Measurements from ENCODE around the gene GNG7.

DNA sequence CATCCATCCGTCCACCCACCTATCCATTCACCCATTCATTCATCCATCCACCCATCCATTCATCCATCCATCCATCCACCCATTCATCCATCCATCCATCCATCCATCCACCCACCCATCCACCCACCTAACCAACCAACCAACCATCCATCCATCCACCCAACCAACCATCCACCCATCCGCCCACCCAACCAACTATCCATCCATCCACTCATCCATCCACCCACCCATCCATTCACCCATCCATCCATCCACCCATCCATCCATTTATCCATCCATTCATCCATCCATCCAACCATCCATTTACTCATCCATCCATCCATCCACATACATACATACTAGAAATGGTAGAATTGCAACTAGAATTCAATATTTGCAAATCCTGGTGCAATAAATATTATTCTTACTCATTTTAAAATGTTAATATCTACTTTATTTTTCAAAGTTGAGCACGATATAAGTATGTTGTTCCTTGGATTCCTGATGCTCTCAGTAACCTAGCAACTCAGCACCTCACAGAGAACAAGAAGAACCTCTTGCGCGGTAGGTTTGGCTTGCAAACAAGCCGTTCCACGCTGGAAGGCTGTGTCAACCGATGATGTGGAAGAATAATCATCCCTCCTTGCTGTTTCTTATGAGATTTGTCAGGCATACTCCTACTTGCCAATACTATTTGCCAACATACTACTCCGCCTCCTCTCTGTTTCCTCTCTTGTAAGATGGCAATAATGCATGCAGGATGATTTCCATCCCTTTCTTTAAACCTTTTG is 111.7 kb downstream of the GNG7 start:
- TF ChIP-seq, protein P1, sequence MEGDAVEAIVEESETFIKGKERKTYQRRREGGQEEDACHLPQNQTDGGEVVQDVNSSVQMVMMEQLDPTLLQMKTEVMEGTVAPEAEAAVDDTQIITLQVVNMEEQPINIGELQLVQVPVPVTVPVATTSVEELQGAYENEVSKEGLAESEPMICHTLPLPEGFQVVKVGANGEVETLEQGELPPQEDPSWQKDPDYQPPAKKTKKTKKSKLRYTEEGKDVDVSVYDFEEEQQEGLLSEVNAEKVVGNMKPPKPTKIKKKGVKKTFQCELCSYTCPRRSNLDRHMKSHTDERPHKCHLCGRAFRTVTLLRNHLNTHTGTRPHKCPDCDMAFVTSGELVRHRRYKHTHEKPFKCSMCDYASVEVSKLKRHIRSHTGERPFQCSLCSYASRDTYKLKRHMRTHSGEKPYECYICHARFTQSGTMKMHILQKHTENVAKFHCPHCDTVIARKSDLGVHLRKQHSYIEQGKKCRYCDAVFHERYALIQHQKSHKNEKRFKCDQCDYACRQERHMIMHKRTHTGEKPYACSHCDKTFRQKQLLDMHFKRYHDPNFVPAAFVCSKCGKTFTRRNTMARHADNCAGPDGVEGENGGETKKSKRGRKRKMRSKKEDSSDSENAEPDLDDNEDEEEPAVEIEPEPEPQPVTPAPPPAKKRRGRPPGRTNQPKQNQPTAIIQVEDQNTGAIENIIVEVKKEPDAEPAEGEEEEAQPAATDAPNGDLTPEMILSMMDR (conservative IDR thresholded peaks at IDR 0.05 in 1 of 2, IDR thresholded peaks at IDR 0.05 in 1 of 2; ENCODE audit: extremely low read depth in 1 of 2, insufficient read depth in 1 of 2, low read depth in 1 of 2, low read length in 2 of 2): no peak
- no peak for TF ChIP-seq EZH2 (IDR thresholded peaks at IDR 0.05; ENCODE audit: borderline replicate concordance, low read length)

Data from mammary epithelial cell (primary cell).